HG03342 (cell line): Measurements from ENCODE around the gene MGMT.
"Not testable (repeated sequence)": the region's sequence is repeated elsewhere in the genome, so short reads cannot be mapped to it uniquely, and the experiment has no call there.

Source experiments
- ATAC-seq: cut with Tn5 transposase; IDR thresholded peaks from one replicate; pipeline ENCODE4 v1.9.1; 2021; ENCODE audit warnings: mild to moderate bottlenecking, moderate library complexity; ENCODE audit not compliant: unreplicated experiment

Gene MGMT

GRCh38 chr10:129466703-129467358 is at the start of gene MGMT:
Gene MGMT, plus strand, starts transcription at chr10:129467241.
- ATAC-seq, result peak; percentile 93

- no peak for ATAC-seq
These were observed 49.2 kb upstream of the MGMT start for GRCh38 chr10:129417870-129418269.

GRCh38 chr10:129418496-129419225 is 48.4 kb upstream of the MGMT start:
- ATAC-seq, result no peak

- no peak for ATAC-seq
These were observed 47.6 kb upstream of the MGMT start for GRCh38 chr10:129419397-129419796.

- no peak for ATAC-seq
These were observed 45.5 kb upstream of the MGMT start for GRCh38 chr10:129421399-129422010.

GRCh38 chr10:129424978-129425377 is 42.1 kb upstream of the MGMT start:
- ATAC-seq, result no peak

- no peak for ATAC-seq
These were observed 40.4 kb upstream of the MGMT start for GRCh38 chr10:129426606-129427005.

- no peak for ATAC-seq
These were observed 33.8 kb upstream of the MGMT start for GRCh38 chr10:129433266-129433665.

- ATAC-seq, result not testable (repeated sequence)
These were observed 31.3 kb upstream of the MGMT start for GRCh38 chr10:129435724-129436123.

GRCh38 chr10:129438024-129438423 is 29.0 kb upstream of the MGMT start:
- no peak for ATAC-seq

GRCh38 chr10:129440247-129440646 is 26.8 kb upstream of the MGMT start:
- ATAC-seq, result no peak

- ATAC-seq, result no peak
These were observed 26.2 kb upstream of the MGMT start for GRCh38 chr10:129440722-129441316.

GRCh38 chr10:129441372-129442009 is 25.6 kb upstream of the MGMT start:
- no peak for ATAC-seq

- ATAC-seq, result no peak
These were observed 24.2 kb upstream of the MGMT start for GRCh38 chr10:129442866-129443265.

- no peak for ATAC-seq
These were observed 22.7 kb upstream of the MGMT start for GRCh38 chr10:129444359-129444758.

GRCh38 chr10:129445436-129446182 is 21.4 kb upstream of the MGMT start:
- ATAC-seq, result no peak

- ATAC-seq, result no peak
These were observed 20.9 kb upstream of the MGMT start for GRCh38 chr10:129446183-129446581.

- no peak for ATAC-seq
These were observed 19.6 kb upstream of the MGMT start for GRCh38 chr10:129447486-129447885.

GRCh38 chr10:129448086-129448485 is 19.0 kb upstream of the MGMT start:
- ATAC-seq, result no peak

- ATAC-seq, result no peak
These were observed 18.5 kb upstream of the MGMT start for GRCh38 chr10:129448539-129448938.

GRCh38 chr10:129449893-129450292 is 17.1 kb upstream of the MGMT start:
- no peak for ATAC-seq
